Measurements from ENCODE around the gene SIRPG. TPM values are rescaled to one million over a fixed set of nuclear protein-coding genes. Genes with fewer than 3 reads are reported as not detected.

Gene SIRPG
- total RNA-seq, 1 donor from 2014 or later = not detected

GRCh38 chr20:1664911-1665310, 7.3 kb upstream of the SIRPG start:
- Histone ChIP-seq H3K9me3 (ENCODE audit: low read depth) (no peaks in the 10 kb centered on the region), H4K20me1 (ENCODE audit: low read depth) (no peaks in the 10 kb centered on the region), H3K27ac (no peak overlapping the region), H3F3A (ENCODE audit: low read depth) (no peaks in the 10 kb centered on the region), H3K4me2 (no peak overlapping the region), H3K27me3 (peaks cover 49% of the 10 kb centered on the region), H3K4me1 (no peaks in the 10 kb centered on the region), H3K4me3 (no peak overlapping the region), H3K9ac (no peak overlapping the region), H3K36me3 (no peaks in the 10 kb centered on the region), H3K79me2 (ENCODE audit: low read depth) (no peaks in the 10 kb centered on the region), H2AFZ (replicated peaks) (no peak overlapping the region)
- H3K4me3 Mint-ChIP-seq = no peak overlapping the region
- H3K36me3 Mint-ChIP-seq = no peaks in the 10 kb centered on the region
- H3K9me3 Mint-ChIP-seq = peaks cover 2% of the 10 kb centered on the region
- H3K27ac Mint-ChIP-seq = no peak overlapping the region
- TF ChIP-seq CTCF (IDR thresholded peaks at IDR 0.05) = no peak
- no peak for TF ChIP-seq EZH2 (IDR thresholded peaks at IDR 0.05)
- TF ChIP-seq EZH2phosphoT487 (IDR thresholded peaks at IDR 0.05) = no peak
- DNase-seq (ENCODE audit: low spot score) = no peak
- H3K4me1 Mint-ChIP-seq = peaks cover 16% of the 10 kb centered on the region
- H3K27me3 Mint-ChIP-seq (ENCODE audit: insufficient read depth, low read depth) = peaks cover 4% of the 10 kb centered on the region

GRCh38 chr20:1663917-1664316, 6.3 kb upstream of the SIRPG start:
- Histone ChIP-seq H4K20me1 (ENCODE audit: low read depth) (no peaks in the 10 kb centered on the region), H3K4me2 (no peak overlapping the region), H3K79me2 (ENCODE audit: low read depth) (no peaks in the 10 kb centered on the region), H3F3A (ENCODE audit: low read depth) (no peaks in the 10 kb centered on the region), H3K9ac (no peak overlapping the region), H3K9me3 (ENCODE audit: low read depth) (no peaks in the 10 kb centered on the region), H3K27ac (no peak overlapping the region), H3K36me3 (no peaks in the 10 kb centered on the region), H2AFZ (replicated peaks) (no peak overlapping the region), H3K4me3 (no peak overlapping the region), H3K27me3 (peaks cover 49% of the 10 kb centered on the region), H3K4me1 (no peaks in the 10 kb centered on the region)
- H3K27me3 Mint-ChIP-seq (ENCODE audit: insufficient read depth, low read depth) = peaks cover 3% of the 10 kb centered on the region
- H3K4me1 Mint-ChIP-seq = peaks cover 6% of the 10 kb centered on the region
- TF ChIP-seq EZH2 (IDR thresholded peaks at IDR 0.05) = no peak
- no peak for TF ChIP-seq CTCF (IDR thresholded peaks at IDR 0.05)
- no peak for TF ChIP-seq EZH2phosphoT487 (IDR thresholded peaks at IDR 0.05)
- no peaks in the 10 kb centered on the region for H3K36me3 Mint-ChIP-seq
- no peak overlapping the region for H3K27ac Mint-ChIP-seq
- H3K4me3 Mint-ChIP-seq = no peak overlapping the region
- H3K9me3 Mint-ChIP-seq = peaks cover 2% of the 10 kb centered on the region
- DNase-seq (ENCODE audit: low spot score) = no peak

- no peak for DNase-seq (ENCODE audit: low spot score)
- H3K4me1 Mint-ChIP-seq = peaks cover 2% of the 10 kb centered on the region
Measured at GRCh38 chr20:1661542-1662299, 4.1 kb upstream of the SIRPG start.

More at GRCh38 chr20:1661542-1662299, 4.1 kb upstream of the SIRPG start:
- Mint-ChIP-seq H3K27ac (no peak overlapping the region), H3K27me3 (ENCODE audit: insufficient read depth, low read depth) (no peaks in the 10 kb centered on the region), H3K4me3 (no peak overlapping the region), H3K9me3 (no peaks in the 10 kb centered on the region), H3K36me3 (no peaks in the 10 kb centered on the region)
- Histone ChIP-seq H3K9me3 (ENCODE audit: low read depth) (no peaks in the 10 kb centered on the region), H3K27me3 (peaks cover 56% of the 10 kb centered on the region), H3F3A (ENCODE audit: low read depth) (no peaks in the 10 kb centered on the region), H4K20me1 (ENCODE audit: low read depth) (no peaks in the 10 kb centered on the region), H3K79me2 (ENCODE audit: low read depth) (no peaks in the 10 kb centered on the region), H3K36me3 (no peaks in the 10 kb centered on the region), H3K4me1 (no peaks in the 10 kb centered on the region), H3K4me3 (no peak overlapping the region), H3K4me2 (no peak overlapping the region), H2AFZ (replicated peaks) (no peak overlapping the region), H3K9ac (no peak overlapping the region), H3K27ac (no peak overlapping the region)
- TF ChIP-seq EZH2 (IDR thresholded peaks at IDR 0.05) (no peak), EZH2phosphoT487 (IDR thresholded peaks at IDR 0.05) (no peak), CTCF (IDR thresholded peaks at IDR 0.05) (no peak)
